GM15510 (cell line): Measurements from ENCODE around the gene UNC13B.

Experiments
- POLR2A ChIP-seq: IDR thresholded peaks from 3 replicates; pipeline ENCODE4 v1.6.1; 2011; ENCODE audit warnings: borderline replicate concordance; ENCODE audit not compliant: insufficient read length; ENCODE audit errors: extremely low read depth

UNC13B gene

DNA sequence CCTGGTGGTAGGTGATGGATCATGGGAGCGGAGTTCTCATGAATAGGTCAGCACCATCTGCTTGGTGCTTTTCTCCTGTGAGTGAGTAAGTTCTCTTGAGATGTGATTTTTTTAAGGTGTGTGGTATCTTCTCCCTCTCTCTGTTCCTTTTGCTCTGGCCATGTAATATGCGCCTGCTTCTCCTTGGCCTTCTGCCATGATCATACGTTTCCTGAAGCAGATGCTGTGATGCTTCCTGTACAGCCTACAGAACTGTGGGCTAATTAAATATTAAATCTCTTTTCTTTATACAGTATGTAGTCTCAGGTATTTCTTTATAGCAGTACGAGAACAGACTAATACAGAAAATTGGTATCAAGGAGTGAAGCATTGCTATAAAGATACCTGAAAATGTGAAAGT, 36.4 kb downstream of the UNC13B start:
- no peak for TF ChIP-seq POLR2A

DNA sequence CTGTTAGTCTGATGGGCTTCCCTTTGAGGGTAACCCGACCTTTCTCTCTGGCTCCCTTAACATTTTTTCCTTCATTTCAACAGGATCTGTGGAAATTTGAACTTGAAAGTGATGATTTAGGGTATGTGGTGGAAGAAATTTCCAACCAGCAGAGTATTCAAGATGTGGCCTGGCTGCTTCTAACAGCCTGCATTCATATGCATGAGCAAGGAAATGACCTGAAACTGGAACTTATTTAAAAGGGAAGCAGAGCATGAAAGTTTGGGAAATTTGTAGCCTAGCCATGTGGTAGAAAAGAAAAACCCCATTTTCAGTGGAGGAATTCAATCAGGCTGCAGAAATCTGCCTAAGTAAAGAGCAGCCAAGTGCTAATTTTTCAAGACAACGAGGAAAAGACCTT, 41.7 kb downstream of the UNC13B start:
- TF ChIP-seq POLR2A = no peak

DNA sequence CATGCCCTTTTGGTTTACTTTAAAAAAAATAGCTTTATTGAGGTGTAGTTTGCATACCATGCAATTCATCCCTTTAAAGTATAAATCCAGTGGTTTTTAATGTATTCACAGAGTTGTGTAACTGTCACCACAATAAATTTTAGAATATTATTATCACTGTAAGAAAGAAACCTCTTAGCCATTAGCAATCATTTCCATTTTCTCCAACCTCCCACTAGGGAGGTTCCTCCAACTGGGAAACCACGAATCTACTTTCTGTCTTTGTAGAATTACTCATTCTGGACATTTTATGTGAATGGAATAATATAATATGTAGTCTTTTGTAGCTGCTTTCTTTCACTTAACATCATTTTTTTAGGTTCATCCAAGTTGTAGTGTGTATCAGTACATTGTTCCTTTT, 43.5 kb downstream of the UNC13B start:
- TF ChIP-seq POLR2A = no peak

DNA sequence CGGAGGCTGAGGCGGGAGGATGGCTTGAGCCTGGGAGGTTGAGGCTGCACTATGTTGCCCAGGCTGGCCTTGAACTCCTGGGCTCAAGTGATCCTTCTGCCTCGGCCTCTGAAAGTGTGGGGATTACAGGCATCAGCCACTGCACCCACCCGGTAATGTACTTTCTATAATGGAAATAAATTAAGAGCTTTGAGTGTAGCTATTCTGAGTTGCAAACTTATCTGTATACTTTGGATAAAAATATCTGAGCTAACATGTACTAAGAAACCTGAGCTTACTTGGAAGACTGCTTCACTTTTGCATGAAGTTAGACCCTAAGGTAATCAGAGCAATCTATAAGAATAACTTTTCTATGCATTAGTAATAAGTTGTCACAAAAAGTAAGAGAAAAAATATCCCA, 50.0 kb downstream of the UNC13B start:
- TF ChIP-seq POLR2A = no peak

DNA sequence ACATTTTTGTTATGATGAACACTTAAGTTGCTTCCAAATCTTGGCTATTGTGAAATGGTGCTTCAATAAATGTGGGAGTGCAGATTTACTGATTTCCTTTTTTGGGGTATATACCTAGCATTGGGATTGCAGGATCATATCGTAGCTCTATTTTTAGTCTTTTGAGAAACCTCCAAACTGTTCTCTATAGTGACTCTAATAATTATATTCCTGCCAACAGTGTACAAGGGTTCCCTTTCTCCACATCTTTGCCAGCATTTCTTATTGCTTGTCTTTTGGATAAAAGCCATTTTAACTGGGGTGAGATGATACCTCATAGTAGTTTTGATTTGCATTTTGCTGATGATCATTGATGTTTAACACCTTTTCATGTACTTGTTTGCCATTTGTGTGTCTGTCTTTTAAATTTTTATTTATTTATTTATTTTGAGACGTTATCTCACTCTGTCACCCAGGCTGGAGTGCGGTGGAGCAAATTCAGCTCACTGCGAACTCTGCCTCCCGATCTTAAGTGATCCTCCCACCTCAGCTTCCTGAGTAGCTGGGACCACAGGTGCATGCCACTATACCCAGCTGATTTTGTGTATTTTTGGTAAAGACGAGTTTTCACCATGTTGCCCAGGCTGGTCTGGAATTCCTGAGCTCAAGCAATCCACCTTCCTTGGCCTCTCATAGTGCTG, 59.0 kb downstream of the UNC13B start:
- no peak for TF ChIP-seq POLR2A

DNA sequence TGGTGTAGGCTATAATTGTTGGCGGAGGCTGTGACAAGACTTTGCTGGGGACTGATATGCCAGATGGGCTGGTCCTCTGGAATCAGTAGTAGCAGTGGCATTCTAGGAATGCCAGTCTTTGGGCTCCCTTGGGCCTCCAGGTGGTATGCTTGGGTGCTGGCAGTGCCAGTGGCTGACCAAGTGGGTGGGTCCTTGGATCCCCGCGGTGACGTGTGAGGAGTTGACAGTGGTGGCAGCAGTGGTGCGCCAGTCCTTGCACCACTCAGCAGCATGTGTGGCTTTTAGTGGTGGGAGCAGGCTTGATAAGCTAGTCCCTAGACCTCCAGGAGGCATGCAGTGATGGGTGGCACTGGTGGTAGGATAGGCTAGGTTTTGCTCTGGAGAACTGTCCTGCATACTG, 63.9 kb downstream of the UNC13B start:
- TF ChIP-seq POLR2A = no peak

DNA sequence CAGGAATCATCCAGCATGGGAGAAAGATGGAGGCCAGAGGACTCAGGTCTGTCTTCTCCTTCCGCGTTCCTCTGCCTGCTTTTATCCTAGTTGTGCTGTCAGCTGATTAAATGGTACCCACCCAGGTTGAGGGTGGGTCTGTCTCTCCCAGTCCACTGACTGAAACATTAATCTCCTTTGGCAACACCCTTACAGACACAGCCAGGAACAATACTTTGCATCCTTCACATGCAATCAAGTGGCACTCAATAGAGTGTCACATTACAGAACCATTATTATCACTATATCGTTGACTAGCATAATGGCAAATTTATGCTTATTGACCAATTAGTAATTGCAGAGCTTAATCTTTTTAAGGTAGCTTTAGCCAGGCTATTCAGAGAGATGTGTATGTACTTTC, 64.8 kb downstream of the UNC13B start:
- TF ChIP-seq POLR2A = no peak

DNA sequence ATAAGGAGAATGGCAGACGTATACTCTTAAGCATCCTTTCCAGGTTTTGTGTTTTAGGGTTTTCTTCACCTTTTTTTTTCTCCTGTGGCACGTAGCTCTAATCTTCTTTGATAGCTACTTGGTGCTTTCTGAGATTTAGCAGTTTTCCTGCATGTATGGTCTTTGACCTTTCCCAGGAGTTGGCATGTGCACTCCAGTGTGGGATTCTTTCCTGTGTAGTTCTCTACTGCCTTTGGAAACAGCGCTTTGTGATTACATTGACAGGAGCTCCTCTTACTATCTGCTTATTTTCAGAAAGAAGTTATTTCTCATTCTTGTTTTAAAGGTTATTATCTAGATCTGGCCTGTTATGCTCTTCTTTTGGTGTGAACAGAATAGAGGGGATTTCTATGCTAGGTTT, 65.5 kb downstream of the UNC13B start:
- no peak for TF ChIP-seq POLR2A

DNA sequence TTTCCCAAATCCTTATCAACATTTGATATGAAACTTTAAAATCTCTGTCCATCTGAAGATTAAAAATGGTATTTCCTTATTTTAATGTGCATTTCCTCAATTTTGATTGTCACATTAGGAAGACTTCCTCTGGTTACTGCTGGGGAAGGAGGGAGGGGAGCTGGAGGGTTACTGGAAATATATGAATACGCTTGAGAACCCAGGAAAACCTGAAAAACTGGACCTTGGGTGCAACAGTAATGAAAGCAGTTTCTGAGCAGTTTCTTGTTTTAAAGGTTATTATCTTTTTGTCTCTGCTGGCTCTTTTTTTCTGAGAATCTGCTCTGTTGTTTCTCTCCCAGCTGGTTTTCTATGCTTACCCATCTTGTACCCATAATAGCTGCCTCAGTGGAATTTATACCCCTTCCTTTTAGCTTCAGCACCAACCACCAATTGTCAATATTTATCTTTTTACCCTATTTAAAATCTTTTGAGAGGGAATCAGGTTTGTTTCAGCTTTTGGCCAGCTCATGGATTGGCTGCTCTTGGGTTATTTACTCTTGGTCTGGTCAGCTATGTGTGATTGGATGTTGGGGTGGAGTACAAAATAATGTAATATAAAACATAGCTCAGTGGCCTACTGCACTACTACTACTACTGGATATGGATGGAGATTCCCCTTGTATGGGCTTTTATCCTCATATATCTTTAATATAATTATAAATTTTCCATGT, 67.4 kb downstream of the UNC13B start:
- TF ChIP-seq POLR2A = no peak

DNA sequence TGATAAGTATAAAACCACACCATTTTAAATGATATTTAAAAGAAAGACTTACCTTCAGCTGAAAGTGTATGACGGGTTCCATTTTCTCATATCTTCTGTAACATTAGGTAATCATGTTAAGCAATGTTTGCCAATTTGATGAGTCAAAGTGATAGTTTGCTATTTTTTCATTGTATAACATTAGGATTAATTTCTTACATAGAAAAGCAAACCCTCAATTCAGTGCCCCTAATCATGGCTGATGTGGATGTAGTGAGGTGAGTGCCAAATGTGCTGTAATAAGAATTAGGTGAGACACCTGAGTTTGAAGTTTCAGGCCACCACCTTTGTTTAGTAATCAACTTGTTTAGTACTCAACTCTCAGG, 68.0 kb downstream of the UNC13B start:
- TF ChIP-seq POLR2A = no peak

DNA sequence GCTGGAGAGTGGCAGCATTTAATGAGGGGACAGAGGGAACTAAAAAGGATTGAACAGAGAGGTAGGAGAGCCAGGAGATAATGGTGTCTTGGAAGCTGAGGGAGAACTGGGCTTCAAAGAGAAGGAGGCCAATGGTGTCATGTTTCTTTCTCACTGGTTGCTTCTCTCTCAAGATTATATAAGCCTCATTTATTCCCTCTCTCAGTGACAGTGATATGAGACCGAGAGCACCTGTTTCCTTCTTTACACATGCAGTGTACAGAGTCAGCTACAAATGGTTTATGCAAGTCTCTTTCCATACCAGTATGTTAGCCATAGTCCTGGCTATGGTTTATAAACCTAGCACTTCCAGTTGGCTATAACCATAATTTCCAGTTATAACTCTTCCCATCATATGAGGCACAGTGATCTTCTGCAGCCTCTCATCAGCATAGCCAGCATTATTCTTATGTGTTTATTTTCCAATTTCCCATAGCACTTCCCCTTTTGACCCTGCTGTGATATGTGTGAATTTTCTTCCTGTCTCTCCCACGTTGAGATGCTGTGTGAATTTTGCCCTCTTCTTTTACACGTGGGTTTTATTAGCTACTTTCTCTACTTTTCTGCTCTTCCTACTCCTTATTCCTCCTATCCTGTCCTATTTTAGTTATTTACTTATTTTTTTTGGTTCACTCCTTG, 71.2 kb downstream of the UNC13B start:
- no peak for TF ChIP-seq POLR2A

DNA sequence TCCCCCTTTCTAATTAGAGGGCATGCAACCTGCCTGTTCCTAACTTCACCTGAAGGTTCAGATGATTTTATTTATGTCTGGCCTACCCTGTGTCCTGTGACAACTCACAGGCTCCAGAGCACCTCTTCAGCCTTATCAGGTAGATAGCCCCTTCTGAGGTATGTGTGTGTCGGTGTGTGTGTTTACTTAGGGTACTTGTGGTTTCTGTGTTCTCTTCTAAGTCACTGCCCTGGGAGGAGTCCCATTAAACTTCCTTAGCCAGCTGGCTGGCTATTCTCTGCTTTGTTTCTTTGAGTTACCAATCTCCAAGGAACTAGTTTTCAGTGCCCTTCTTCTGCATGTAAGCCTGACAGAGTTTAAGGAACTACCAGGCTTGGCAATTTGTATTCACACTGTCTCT, 74.9 kb downstream of the UNC13B start:
- no peak for TF ChIP-seq POLR2A

DNA sequence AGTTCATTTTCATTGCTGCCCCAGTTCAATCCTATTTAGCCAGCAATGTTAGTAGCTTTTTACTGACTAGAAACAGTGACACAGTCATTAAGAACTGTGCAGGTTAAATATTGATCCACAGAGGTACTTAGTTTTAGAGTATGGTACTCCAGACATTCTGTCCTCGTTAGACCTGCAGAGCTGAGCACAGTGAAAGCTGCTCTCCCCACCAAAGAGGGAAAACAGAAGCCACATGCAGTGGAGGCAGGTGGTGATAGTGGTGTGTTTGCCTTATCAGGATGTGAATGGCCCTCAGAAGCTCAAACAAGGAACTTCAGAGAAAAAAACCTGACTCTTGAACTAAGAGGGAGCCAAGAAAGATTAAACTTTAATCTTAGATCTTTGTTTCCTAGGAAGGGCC, 75.5 kb downstream of the UNC13B start:
- TF ChIP-seq POLR2A = no peak

DNA sequence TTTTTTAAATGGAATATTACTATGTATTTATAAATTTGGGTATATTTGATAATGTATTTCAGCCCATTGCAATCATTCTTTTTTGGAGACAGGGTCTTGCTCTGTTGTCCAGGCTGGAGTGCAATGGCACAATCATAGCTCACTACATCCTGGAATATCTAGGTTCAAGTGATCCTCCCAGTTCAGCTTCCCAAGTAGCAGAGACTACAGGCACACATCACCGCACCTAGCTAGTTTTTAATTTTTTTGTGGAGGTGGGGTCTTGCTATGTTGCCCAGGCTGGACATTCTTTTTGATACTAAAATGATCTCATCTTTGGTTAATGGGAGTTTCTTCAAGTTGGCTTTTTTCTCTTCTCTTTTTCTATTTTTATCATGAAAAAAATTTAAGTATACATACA, 91.3 kb downstream of the UNC13B start:
- no peak for TF ChIP-seq POLR2A

DNA sequence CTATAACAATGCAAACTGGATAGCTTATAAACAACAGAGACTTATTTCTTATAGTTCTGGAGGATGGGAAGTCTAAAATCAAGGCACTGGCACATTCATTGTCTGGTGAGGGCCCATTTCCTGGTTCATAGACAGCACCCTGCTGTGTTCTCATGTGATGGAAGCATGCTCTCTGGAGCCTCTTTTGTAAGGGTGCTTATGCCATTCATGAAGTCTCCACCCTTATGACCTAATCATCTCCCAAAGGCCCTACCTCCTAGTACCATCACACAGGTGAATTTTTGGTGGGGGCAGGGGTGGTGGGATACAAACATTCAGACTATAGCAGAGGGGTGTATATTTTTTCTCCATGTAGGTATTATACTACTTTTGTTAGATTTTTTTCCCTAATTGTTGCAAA, 92.4 kb downstream of the UNC13B start:
- no peak for TF ChIP-seq POLR2A

DNA sequence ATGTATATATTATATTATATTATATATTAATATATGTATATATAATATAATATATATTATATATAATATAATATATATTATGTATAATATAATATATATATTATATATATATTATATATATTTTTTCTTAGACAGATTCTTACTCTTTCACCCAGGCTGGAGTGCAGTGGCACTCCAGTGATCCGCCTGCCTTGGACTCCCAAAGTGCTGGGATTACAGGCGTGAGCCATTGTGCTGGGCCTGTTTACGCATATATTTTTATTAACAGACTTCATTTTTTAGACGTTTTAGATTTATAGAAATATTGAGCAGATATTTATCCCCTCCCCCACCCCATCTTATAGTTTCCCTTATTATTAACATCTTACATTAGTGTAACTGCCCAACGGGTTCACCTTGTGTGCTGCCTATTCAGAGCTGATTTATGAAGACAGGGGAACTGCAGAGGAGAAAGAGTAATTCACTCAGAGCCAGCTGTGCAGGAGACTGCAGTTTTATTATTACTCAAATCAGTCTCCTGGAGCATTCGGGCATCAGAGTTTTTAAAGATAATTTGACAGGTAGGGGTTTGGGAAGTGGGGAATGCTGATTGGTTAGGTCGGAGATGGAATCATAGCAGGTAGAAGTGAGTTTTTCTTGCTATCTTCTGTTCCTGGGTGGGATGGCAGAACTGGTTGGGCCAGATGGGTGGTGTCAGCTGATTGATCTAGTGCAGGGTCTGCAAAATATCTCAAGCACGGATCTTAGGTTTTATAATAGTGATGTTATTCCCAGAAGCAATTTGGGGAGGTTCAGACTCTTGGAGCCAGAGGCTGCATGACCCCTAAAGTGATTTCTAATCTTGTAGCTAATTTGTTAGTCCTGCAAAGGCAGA, 93.4 kb downstream of the UNC13B start:
- TF ChIP-seq POLR2A = no peak

DNA sequence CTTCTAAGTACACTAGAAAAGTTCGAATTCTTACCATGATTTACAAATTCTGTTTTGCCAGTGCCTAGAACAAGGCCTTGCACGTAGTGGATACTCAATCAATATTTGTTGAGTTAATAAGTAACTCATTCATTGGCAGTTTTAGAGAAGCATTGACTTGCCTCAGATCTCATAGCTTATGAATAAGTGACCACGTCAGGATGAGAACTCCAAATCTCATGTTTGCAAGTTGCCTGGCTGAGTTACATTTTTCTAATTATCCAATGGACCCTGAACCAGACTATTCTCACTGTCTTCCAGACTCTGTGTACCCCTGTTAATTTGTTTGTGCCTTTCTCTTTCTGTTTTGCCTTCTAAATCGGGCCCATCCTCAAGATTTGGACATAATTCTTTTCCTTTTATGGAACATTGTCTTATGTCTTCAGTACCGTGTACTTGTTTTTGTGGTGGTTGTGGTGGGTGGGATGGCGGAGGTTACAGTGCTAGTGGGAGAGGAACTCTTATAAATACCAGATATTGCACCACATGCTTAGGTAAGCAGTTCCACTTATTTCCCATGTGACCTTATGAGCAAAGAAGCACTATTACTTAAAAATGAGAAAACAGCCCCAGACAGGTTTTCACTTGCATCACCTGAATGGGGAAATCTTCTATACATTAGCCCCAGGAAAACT, 96.3 kb downstream of the UNC13B start:
- no peak for TF ChIP-seq POLR2A
